ENCODE data around the gene ETV3L.
"Not testable (repeated sequence)": the region's sequence is repeated elsewhere in the genome, so short reads cannot be mapped to it uniquely, and the experiment has no call there.

The ETV3L gene

GRCh38 chr1:157105298-157105987 lies 5.8 kb upstream of the ETV3L start:
- DNase-seq (ENCODE audit: low spot score): no peak

- DNase-seq (ENCODE audit: low spot score): no peak
Measured at GRCh38 chr1:157104598-157105293, 5.1 kb upstream of the ETV3L start.

DNA sequence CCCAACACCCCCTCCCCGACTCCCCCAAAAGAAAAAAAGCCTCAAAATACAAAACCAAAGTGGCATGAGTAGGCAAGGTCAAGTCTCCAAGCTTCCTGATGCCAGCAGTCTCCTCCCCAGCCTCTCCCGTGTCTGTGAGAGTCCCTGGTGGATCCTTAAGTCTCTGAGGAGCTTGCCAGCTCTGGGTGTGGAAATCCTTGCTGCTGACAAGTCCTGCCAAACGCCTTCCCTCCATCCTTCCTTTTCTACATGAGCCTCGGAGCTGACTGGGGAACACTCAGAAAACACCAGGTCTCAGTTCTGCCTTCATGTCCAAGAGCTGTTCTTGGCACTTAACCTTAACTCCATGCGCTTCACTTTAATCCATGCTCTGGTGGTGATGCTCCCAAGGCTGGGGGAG lies 3.7 kb upstream of the ETV3L start:
- no peak for DNase-seq (ENCODE audit: low spot score)

- DNase-seq (ENCODE audit: low spot score): no peak
Measured at GRCh38 chr1:157101149-157101548, 1.5 kb upstream of the ETV3L start.

DNA sequence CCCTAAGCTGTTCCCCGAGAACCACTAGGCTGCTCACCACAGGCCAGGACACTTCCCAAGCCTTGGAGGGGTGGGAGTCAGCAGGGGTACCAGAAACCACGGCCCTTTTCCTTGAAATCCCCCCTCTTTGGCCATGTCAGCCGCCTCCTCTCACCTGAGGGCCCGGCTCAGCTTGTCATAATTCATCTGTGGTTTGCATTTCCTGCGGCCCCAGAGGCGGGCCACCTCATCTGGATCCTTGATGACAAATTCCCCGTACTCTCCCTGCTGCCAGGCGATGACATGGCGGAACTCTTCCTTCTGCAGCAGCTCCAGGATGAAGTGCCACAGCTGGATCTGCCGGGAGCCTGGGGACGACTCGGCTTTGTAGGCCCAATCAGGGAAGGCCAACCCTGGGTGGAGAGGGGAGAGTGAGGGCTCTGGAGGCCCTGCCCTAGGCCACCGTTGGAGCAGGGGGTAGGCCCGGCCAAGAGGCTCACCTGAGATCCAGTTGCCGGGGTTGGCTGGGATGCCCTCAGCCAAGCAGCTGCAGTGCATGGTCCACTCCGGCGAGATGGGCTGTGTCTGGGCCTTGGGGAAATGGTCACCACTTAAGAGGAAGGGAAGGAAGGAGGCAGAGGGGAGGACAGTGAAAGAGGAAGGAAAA lies 498 bp downstream of the ETV3L start:
- DNase-seq (ENCODE audit: low spot score): not testable (repeated sequence)

DNA sequence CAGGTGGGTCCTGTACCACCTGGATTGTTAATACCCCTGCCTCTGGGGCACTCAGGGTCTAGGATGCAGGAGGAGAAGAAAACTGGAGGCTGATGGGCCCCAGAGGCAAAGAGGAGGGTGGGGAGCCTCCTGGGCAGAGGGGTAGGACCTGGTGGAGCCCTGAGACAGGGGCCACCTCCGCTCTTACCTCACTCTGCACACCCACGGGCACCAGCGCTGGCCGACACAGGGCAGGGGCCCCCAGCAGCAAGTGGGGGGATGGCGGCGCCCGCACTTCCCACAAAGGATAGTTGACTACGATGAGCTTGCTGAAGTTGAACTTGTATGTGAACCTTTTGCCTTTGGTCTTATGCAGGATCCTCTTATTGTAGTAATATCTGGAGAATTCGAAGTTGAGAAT lies 1.1 kb downstream of the ETV3L start:
- DNase-seq (ENCODE audit: low spot score): no peak

GRCh38 chr1:157097692-157098091 lies 1.9 kb downstream of the ETV3L start:
- no peak for DNase-seq (ENCODE audit: low spot score)

DNA sequence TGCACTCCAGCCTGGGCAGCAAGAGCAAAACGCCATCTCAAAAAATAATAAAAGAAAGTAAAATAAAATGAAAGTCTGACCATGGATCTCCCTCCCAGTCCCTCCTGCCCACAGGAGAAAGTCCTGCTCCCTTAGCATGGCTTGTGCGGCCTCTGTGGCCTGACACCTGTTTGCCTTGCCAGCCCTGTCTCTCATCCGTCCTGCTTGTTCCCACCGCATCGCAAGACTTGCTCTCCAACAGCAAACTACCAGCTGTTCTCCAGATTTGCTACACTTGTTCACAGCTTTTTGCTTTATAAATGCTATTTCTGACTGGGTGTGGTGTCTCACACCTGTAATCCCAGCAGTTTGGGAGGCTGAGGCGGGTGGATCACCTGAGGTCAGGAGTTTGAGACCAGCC lies 2.7 kb downstream of the ETV3L start:
- DNase-seq (ENCODE audit: low spot score): no peak

DNA sequence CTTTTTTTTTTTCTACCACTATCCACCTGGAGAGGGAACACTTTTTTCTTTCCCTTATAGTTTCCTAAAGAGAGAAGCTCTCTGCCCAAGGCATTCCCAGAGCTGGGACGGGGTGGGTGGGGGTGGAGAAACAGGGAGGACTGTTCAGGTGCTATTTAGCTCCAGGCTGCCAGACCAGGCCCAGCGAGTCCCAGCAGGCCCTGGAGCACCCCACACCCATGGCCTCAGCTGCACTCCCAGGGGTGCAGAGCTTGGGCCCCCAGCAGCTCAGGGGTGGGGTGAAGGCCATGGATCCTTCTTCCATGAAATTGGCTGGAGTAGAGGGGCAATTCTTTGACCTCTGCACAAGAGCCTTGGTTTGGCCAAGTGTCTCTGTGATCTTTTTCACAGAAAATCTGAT lies 4.1 kb downstream of the ETV3L start:
- no peak for DNase-seq (ENCODE audit: low spot score)

GRCh38 chr1:157095091-157095490 lies 4.5 kb downstream of the ETV3L start:
- no peak for DNase-seq (ENCODE audit: low spot score)

DNA sequence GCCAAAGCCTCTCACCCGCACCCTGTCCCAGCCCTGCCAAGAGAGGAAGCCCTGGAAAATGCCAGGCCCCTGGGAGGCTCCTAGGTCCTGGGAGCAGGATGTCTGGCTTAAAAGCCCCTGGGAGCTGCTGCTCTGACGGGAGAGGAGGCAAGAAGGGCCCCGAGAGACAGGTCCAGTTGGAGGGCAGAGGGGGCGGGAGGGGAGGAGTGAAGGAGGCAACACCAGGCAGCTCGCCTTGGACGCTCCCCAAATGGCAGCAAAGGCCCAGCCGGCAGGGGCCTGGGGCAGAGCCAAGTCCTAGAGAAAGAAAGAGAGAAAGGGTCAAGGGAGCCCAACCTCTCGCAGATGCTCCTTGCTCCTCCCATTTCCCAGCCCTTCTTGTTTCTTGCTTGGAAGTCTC lies 6.8 kb downstream of the ETV3L start:
- DNase-seq (ENCODE audit: low spot score): no peak

- DNase-seq (ENCODE audit: low spot score): no peak
Measured at GRCh38 chr1:157091668-157092273, 7.8 kb downstream of the ETV3L start.

DNA sequence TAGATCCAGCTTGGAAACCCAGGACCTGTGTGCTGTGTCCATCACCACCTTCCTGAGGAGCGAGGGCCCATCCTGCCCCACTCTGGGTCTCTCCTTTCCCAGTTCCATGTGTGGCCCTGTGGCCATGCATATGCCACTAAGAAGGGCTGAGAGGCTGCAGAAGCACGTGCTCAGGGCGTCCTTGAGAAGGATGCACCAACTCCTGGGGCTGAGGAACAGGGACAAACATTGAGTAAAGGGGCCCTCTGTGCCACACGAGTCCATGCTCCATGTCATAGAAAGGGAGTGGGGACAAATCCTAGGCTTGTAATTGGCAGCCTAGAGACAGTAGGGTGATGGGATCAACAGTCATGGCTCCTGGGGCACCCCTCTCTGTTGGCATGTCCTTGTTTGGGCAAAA lies 8.4 kb downstream of the ETV3L start:
- DNase-seq (ENCODE audit: low spot score): no peak

- no peak for DNase-seq (ENCODE audit: low spot score)
Measured at GRCh38 chr1:157090771-157091170, 8.8 kb downstream of the ETV3L start.

- peak; percentile 60 for DNase-seq (ENCODE audit: low spot score)
Measured at GRCh38 chr1:157090196-157090647, 9.4 kb downstream of the ETV3L start.

DNA sequence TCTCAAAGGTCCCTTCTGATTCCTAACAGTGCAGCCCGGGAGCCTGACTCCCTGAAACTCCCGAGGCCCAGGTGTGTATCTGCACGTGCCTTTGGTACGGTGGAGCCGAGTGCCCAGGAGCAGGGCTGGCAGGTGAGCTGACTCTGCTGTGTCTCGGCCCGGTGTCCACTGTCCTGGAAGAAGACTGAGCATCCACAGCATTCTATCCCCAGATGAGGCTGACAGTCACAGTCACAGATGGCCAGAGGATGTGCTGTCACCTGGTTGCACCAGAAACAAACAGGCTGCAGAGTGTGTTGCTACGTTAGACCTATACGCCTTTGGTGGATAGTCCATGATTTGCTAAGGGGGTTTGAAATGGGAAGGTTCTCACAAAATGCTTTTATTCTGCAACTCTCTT lies 9.8 kb downstream of the ETV3L start:
- DNase-seq (ENCODE audit: low spot score): no peak

DNA sequence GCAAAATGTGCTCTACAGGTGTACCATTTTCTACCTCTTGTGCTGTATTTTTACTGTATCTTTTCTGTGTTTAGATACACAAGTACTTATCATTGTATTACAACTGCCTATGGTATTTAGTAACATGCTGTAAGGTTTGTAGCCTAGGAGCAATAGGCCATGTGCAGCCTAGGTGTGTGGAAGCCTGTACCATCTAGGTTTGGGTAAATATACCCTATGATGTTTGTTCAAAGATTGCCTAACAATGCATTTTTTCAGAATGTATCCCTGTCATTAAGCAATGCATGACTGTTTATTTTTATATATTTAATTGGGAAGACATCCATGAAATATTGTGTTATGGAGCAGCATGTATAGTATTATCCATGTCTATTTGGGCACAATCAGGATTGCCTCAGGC lies 11.0 kb downstream of the ETV3L start:
- no peak for DNase-seq (ENCODE audit: low spot score)

DNA sequence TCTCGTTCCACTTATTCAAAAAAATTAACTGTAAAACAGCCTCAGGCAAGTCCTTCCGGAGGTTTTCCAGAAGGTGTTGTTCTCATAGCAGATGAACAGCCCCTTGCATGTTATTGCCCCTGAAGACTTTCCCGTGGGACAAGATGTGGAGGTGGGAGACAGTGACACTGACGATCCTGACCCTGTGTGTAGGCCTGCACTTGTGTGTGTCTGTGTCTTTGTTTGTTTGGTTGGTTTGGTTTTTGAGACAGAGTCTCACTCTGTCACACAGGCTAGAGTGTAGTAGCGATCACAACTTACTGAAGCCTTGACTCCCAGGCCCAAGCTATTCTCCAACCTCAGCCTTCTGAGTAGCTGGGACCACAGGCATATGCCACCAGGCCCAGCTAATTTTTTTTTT lies 12.6 kb downstream of the ETV3L start:
- DNase-seq (ENCODE audit: low spot score): no peak

GRCh38 chr1:157086299-157086698 lies 13.3 kb downstream of the ETV3L start:
- no peak for DNase-seq (ENCODE audit: low spot score)

GRCh38 chr1:157085421-157085820 lies 14.2 kb downstream of the ETV3L start:
- no peak for DNase-seq (ENCODE audit: low spot score)

DNA sequence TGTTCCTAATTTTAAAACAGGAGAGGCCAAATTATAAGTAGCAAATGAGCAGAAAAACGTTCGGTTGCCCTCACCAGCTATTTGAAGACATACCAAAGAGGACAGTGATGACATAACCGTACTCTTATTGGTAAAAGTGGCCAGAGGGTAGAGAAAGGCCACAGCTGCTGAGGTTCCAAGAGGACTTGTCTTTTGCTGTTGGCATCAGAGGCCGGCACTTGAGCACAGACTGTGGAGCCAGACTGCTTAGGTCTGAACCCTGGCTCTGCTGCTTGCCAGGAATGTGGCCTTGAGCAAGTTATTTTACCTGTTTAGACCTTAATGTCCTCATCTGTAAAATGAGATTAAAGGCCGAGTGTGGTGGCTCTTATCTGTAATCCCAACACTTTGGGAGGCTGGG lies 14.9 kb downstream of the ETV3L start:
- DNase-seq (ENCODE audit: low spot score): no peak

DNA sequence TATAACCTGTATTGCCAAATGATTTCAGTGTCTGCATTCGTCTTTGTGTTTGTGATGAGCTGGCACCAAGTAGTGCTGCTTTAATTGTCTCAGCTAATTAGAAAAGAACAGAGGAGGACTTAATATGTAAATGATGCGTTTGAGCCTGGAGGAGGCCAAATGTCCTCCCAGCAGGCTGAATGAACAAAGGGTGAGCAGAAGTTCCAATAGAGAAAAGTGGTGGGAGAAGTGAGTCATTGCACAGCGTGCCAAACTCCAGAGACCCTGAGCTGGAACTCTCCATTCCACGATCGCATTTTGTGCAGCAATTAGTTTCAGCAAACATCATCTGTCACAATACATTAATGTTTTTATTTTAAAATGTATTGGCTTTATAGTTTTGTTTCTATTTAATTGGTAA lies 17.9 kb downstream of the ETV3L start:
- DNase-seq (ENCODE audit: low spot score): no peak

GRCh38 chr1:157080714-157081113 lies 18.9 kb downstream of the ETV3L start:
- DNase-seq (ENCODE audit: low spot score): no peak

All from putamen (tissue), 1 donor.